Measurements from ENCODE around the gene BBS7. TPM values are rescaled to one million over a fixed set of nuclear protein-coding genes. Genes with fewer than 3 reads are reported as not detected.

The BBS7 gene
- total RNA-seq = 13.1 and 20.6 TPM in 2 replicates

GRCh38 chr4:121869841-121870822 is at the start of gene BBS7:
Gene BBS7 (minus strand): TSS chr4:121870474. CDS start chr4:121870313, 161 bp downstream.

GRCh38 chr4:121823505-121824170 is 46.6 kb downstream of the BBS7 start, which contains the start of gene CCNA2:
Gene CCNA2 (minus strand): TSS chr4:121823883. CDS start chr4:121823628, 255 bp downstream.

DNA sequence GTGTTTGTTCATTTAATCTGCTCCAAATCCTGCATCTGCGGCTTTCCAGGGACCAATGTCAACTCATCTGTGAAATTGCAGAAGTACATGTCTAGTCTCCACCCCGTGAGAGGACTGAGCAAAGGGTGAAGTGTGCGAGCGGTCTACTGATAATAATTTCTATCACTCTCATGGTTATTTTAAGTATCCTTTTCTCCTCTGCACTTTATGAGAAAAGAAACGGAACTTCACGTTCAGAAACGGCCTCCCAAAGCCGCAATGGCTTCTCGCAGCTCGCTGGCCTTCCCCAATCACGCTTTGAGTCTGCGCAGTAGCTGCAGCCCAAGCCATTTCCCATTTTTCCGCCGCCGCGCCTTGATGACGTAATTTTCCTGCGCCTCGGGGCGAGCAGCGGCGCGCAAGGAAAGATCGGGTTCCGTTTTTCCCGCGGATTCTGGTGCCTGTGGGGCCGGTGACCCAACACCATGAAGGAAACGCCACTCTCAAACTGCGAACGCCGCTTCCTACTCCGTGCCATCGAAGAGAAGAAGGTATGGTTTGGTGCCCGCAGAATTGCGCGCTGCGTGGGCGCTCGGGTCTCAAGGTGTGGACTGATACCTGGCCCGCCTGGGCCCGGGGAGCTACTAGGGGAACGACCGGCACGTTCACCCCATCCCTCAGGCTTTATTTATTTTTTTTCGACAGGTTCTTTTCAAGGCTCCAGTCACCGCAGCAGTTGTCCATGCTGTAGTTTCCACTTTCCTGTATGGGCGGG is 69.1 kb downstream of the BBS7 start, which contains the start of gene EXOSC9:
TSS of gene EXOSC9 (plus strand) at position 363 of the 754 bp plus-strand sequence. CDS start at position 465, 102 bp downstream.

Other genes starting within 250 kb of the BBS7 start
- 494 and 496 TPM in 2 replicates for gene ANXA5, start 173.5 kb downstream of the BBS7 start, total RNA-seq
- 0.38 and 1.3 TPM in 2 replicates for gene SMIM43, start 105.3 kb downstream of the BBS7 start, total RNA-seq
- 32.7 and 52.5 TPM in 2 replicates for gene EXOSC9, start 69.2 kb downstream of the BBS7 start, total RNA-seq
- 35.9 and 75.8 TPM in 2 replicates for gene CCNA2, start 46.6 kb downstream of the BBS7 start, total RNA-seq
- not detected in 2 replicates for gene TRPC3, start 81.6 kb upstream of the BBS7 start, total RNA-seq